OCI-LY3 (cell line): Measurements from ENCODE around the gene KLF7.

Experiments
- EZH2phosphoT487 ChIP-seq: fragments of 200-600 bp; shearing (Covaris generic); IDR thresholded peaks from 2 replicates; pipeline ENCODE4 v1.6.1; 2018; ENCODE audit warnings: antibody characterized with exemption, mixed run types, low read depth
- TF ChIP-seq, protein P1 (sequence below): fragments of 200-600, 300-600 bp; sonication (generic); IDR thresholded peaks from 2 replicates; pipeline ENCODE4 v1.5.1; 2014; ENCODE audit warnings: antibody characterized with exemption, low read length, low read depth

DNA sequence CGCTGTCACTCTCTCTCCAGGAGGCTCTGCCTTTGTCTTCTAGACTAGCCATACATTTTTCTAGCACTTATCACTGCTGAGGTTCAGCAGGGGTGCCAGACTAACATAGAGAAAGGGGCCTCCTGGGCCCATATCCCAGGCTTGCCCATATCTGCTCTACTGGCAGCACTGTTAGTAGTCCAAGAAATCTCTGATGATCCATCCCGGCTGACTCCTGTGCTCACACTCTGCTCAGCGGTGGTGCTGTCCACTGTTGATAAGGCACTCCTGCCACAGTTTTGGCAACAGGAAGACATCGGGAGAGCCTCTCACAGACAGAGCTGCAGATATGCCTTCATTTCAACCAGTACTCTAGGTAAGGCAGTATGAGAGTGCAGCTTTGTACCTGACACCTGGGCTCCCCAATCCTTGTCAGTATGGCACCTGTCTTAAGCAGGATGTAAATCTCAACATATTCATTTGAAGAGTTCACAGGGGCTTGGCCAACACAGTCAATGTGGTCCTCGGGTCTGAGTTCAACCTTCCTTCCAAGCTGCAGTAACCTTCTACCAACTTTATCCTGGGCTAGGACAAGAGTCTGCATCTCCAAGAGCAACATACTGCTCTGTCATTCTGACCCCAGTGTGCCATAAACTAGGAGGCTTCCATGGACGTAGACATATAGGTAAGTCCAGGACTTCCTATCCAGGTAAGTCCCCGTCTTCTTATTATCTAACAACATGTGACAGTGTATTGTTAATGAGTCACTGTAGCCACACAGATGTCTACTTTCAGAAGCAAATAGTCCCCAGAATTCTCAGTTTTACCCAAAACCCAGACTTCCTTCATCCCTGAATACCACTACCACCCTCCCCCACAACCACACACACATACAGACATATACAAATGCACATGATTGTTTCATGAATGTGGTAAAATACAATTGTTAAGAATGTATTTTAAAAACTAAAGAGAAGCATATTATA is 16.2 kb downstream of the KLF7 start:
- TF ChIP-seq, protein P1, sequence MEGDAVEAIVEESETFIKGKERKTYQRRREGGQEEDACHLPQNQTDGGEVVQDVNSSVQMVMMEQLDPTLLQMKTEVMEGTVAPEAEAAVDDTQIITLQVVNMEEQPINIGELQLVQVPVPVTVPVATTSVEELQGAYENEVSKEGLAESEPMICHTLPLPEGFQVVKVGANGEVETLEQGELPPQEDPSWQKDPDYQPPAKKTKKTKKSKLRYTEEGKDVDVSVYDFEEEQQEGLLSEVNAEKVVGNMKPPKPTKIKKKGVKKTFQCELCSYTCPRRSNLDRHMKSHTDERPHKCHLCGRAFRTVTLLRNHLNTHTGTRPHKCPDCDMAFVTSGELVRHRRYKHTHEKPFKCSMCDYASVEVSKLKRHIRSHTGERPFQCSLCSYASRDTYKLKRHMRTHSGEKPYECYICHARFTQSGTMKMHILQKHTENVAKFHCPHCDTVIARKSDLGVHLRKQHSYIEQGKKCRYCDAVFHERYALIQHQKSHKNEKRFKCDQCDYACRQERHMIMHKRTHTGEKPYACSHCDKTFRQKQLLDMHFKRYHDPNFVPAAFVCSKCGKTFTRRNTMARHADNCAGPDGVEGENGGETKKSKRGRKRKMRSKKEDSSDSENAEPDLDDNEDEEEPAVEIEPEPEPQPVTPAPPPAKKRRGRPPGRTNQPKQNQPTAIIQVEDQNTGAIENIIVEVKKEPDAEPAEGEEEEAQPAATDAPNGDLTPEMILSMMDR = no peak
- no peak for TF ChIP-seq EZH2phosphoT487
